ENCODE results near the gene RAPGEF5. TPM values are rescaled to one million over a fixed set of nuclear protein-coding genes. Genes with fewer than 3 reads are reported as not detected.
"Not testable (repeated sequence)": the region's sequence is repeated elsewhere in the genome, so short reads cannot be mapped to it uniquely, and the experiment has no call there.

RAPGEF5 gene
- total RNA-seq, 1 donor from 2014 or later = 9.9 TPM

DNA sequence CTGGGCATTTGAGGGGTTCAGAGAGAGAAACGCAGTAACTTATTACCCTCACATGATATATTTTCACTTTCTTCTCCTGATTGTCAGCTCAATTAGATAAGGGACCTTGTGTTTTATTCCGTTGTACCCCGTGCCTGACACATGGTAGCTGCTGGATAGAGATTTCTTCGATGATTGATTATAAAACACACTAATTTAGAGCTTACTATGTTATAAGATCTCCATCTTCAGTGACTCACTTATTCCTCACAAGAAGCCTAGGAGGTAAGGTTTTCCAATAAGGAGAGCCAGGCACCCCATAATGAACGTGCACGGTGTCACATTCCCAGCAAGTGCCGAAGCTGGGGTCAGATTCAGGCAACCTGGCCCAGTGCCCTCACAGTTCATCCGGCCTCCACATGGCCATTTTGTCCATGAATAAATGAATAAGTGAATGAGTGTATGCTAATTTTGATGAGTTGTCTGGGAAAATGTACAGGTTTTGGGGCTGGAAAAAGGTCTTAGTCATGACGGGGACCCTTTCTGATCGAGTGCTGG is 273.2 kb downstream of the RAPGEF5 start:
- no peak for DNase-seq (ENCODE audit: low spot score, unreplicated experiment)
- peaks cover 21% of the 10 kb centered on the region for H3K27me3 Mint-ChIP-seq
- peak overlapping the region; percentile 62 for H3K27ac Mint-ChIP-seq
- peaks cover 3% of the 10 kb centered on the region for H3K9me3 Mint-ChIP-seq (ENCODE audit: low read depth)
- peaks cover 10% of the 10 kb centered on the region for H3K4me1 Mint-ChIP-seq (ENCODE audit: low read depth)
- H3K36me3 Mint-ChIP-seq (ENCODE audit: insufficient read depth) = no peaks in the 10 kb centered on the region
- peak overlapping the region; percentile 82 for H3K4me3 Mint-ChIP-seq (ENCODE audit: low read depth)
- TF ChIP-seq, protein P1, sequence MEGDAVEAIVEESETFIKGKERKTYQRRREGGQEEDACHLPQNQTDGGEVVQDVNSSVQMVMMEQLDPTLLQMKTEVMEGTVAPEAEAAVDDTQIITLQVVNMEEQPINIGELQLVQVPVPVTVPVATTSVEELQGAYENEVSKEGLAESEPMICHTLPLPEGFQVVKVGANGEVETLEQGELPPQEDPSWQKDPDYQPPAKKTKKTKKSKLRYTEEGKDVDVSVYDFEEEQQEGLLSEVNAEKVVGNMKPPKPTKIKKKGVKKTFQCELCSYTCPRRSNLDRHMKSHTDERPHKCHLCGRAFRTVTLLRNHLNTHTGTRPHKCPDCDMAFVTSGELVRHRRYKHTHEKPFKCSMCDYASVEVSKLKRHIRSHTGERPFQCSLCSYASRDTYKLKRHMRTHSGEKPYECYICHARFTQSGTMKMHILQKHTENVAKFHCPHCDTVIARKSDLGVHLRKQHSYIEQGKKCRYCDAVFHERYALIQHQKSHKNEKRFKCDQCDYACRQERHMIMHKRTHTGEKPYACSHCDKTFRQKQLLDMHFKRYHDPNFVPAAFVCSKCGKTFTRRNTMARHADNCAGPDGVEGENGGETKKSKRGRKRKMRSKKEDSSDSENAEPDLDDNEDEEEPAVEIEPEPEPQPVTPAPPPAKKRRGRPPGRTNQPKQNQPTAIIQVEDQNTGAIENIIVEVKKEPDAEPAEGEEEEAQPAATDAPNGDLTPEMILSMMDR (IDR thresholded peaks at IDR 0.05; ENCODE audit: unreplicated experiment) = no peak

DNA sequence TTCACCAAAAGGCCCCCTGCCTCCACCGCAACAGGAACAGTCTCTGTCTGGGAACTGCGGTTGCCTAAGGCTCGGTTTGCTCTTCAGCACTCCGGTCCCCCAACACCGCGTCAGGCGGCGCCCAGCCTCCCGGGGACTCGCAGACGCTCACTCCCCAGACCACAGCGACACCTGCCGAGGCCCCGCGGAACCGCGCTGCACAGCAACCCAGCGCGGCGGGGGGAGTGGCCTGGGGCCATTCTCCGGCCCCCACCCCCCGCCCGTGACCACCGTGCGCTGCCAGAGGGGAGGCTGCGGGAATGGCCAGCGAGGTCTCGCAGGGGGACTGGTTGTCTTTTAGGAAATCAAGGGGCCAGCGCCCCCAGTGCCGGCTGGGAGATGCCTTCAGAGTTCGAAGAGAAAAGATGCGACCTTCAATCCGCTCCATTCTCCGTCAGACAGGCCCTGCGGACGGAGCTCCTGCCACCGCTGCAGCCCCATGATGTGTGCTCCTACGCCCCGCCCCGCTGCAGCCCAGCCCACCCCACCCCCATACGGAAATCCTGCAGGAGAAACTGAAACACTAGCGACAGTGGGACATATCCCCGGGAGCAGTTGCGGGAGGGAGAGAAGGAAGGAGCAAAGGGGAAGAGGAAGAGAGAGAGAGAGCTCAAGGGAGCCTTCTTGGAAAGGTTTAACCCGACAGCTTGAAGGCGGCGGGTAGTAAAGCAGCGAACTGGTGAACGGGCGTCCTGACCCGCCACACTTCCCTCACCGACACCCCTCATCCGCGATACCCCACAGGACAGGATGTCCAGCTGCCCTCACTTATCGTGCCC is 273.9 kb downstream of the RAPGEF5 start:
- TF ChIP-seq, protein P1 (IDR thresholded peaks at IDR 0.05; ENCODE audit: unreplicated experiment) = peak; percentile 98
- Mint-ChIP-seq H3K4me3 (ENCODE audit: low read depth) (peak overlapping the region; percentile 82), H3K9me3 (ENCODE audit: low read depth) (peaks cover 3% of the 10 kb centered on the region), H3K4me1 (ENCODE audit: low read depth) (peaks cover 10% of the 10 kb centered on the region), H3K36me3 (ENCODE audit: insufficient read depth) (no peaks in the 10 kb centered on the region), H3K27ac (peak overlapping the region; percentile 95), H3K27me3 (peaks cover 22% of the 10 kb centered on the region)
- peak; percentile 97 for DNase-seq (ENCODE audit: low spot score, unreplicated experiment)

GRCh38 chr7:22082553-22082885 is 274.4 kb downstream of the RAPGEF5 start:
- peaks cover 10% of the 10 kb centered on the region for H3K4me1 Mint-ChIP-seq (ENCODE audit: low read depth)
- H3K36me3 Mint-ChIP-seq (ENCODE audit: insufficient read depth) = no peaks in the 10 kb centered on the region
- peak overlapping the region; percentile 95 for H3K27ac Mint-ChIP-seq
- H3K27me3 Mint-ChIP-seq = peaks cover 25% of the 10 kb centered on the region
- H3K9me3 Mint-ChIP-seq (ENCODE audit: low read depth) = peaks cover 3% of the 10 kb centered on the region
- H3K4me3 Mint-ChIP-seq (ENCODE audit: low read depth) = peak overlapping the region; percentile 82
- DNase-seq (ENCODE audit: low spot score, unreplicated experiment) = no peak
- TF ChIP-seq, protein P1 (IDR thresholded peaks at IDR 0.05; ENCODE audit: unreplicated experiment) = no peak

DNA sequence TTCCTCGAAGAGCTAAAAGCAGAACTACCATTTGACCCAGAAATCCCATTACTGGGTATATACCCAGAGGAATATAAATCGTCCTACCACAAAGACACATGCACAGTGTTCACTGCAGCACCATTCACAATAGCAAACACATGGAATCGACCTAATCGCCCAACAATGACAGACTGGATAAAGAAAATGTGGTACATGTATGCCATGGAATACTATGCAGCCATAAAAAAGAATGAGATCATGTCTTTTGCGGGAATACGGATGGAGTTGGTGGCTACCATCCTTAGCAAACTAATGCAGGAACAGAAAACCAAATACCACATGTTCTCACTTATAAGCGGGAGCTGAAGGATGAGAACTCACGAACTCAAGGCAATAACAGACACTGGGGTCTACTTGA is 276.7 kb downstream of the RAPGEF5 start:
- not testable (repeated sequence) for H3K27ac Mint-ChIP-seq; H3K4me3 Mint-ChIP-seq (ENCODE audit: low read depth); H3K9me3 Mint-ChIP-seq (ENCODE audit: low read depth); H3K4me1 Mint-ChIP-seq (ENCODE audit: low read depth); H3K36me3 Mint-ChIP-seq (ENCODE audit: insufficient read depth); DNase-seq (ENCODE audit: low spot score, unreplicated experiment)
- H3K27me3 Mint-ChIP-seq = peaks cover 22% of the 10 kb centered on the region

DNA sequence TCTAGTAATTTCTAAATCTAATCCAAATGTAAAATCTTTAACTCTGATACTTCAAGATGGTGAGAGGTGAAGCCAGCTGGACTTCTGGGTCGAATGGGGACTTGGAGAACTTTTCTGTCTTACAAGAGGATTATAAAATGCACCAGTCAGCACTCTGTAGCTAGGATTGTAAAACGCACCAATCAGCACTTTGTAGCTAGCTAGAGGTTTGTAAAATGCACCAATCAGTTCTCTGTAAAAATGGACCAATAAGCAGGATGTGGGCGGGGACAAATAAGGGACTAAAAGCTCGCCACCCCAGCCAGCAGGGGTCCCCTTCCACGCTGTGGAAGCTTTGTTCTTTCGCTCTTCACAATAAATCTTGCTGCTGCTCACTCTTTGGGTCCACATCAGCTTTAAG is 278.1 kb downstream of the RAPGEF5 start:
- H3K27me3 Mint-ChIP-seq = peaks cover 15% of the 10 kb centered on the region
- not testable (repeated sequence) for H3K36me3 Mint-ChIP-seq (ENCODE audit: insufficient read depth); H3K4me3 Mint-ChIP-seq (ENCODE audit: low read depth)

GRCh38 chr7:22075561-22075960 is 281.4 kb downstream of the RAPGEF5 start:
- DNase-seq (ENCODE audit: low spot score, unreplicated experiment) = no peak
- Mint-ChIP-seq H3K27ac (no peak overlapping the region), H3K36me3 (ENCODE audit: insufficient read depth) (no peaks in the 10 kb centered on the region), H3K9me3 (ENCODE audit: low read depth) (peaks cover 3% of the 10 kb centered on the region), H3K4me3 (ENCODE audit: low read depth) (no peak overlapping the region), H3K4me1 (ENCODE audit: low read depth) (no peaks in the 10 kb centered on the region), H3K27me3 (peaks cover 9% of the 10 kb centered on the region)
- TF ChIP-seq, protein P1 (IDR thresholded peaks at IDR 0.05; ENCODE audit: unreplicated experiment) = no peak

More for the DNA sequence above, 278.1 kb downstream of the RAPGEF5 start:
- DNase-seq (ENCODE audit: low spot score, unreplicated experiment); H3K9me3 Mint-ChIP-seq (ENCODE audit: low read depth); H3K27ac Mint-ChIP-seq; H3K4me1 Mint-ChIP-seq (ENCODE audit: low read depth): not testable (repeated sequence)

Data from progenitor cell of endocrine pancreas (in vitro differentiated cells).